Measurements from ENCODE around the gene IFNG-AS1. TPM values are rescaled to one million over a fixed set of nuclear protein-coding genes. Genes with fewer than 3 reads are reported as not detected.

The IFNG-AS1 gene
- total and polyA plus RNA-seq, 7 experiments from 2014 or later, result 0.17 to 2.4 (median 1.5) TPM

GRCh38 chr12:68012712-68013111, 23.5 kb downstream of the IFNG-AS1 start:
- intact Hi-C loops (cut with micrococcal nuclease), result loop anchor here in 1 of 2 donors (1.0 kb wide), 1 partner anchor 31 kb away; no protein-coding TSS in a partner anchor
- DNase-seq, result no peak
- Histone ChIP-seq H3K36me3 (ENCODE audit: control insufficient read depth in 2 of 3, insufficient read depth in 3 of 3, low read length in 3 of 3) (no peaks in the 10 kb centered on the region), H3K9me3 (ENCODE audit: control insufficient read depth in 2 of 3, low read length in 3 of 3) (no peaks in the 10 kb centered on the region), H3K27ac (ENCODE audit: low read depth, low read length) (no peak overlapping the region), H3K4me3 (ENCODE audit: low read length) (no peak overlapping the region), H3K4me1 (ENCODE audit: control insufficient read depth in 2 of 2, insufficient read depth in 2 of 2, low read length in 2 of 2) (peaks cover 0 to 16% of the 10 kb centered on the region in 2 donors), H3K27me3 (ENCODE audit: control insufficient read depth in 2 of 2, insufficient read depth in 2 of 2, low read length in 2 of 2) (no peaks in the 10 kb centered on the region)
- H3K4me1 Mint-ChIP-seq, result peaks cover 0 to 4% (median 0%) of the 10 kb centered on the region in 7 donors
- H3K4me3 Mint-ChIP-seq, result no peak overlapping the region
- ATAC-seq, result no peak
- POLR2A ChIA-PET, result no interaction called here
- H3K27me3 Mint-ChIP-seq, result no peaks in the 10 kb centered on the region
- CTCF ChIA-PET, result interaction anchor here (0.6 kb wide), 1 partner anchor 1480 kb away, joined by 3 read pairs; no protein-coding TSS in a partner anchor
- H3K27ac Mint-ChIP-seq, result no peak overlapping the region
- peaks cover 0 to 5% (median 0%) of the 10 kb centered on the region in 5 donors for H3K36me3 Mint-ChIP-seq
- peaks cover 0 to 9% (median 0%) of the 10 kb centered on the region in 11 donors for H3K9me3 Mint-ChIP-seq

- H3K36me3 Mint-ChIP-seq, result peaks cover 0 to 5% (median 0%) of the 10 kb centered on the region in 5 donors
- no peak overlapping the region for H3K27ac Mint-ChIP-seq
- no peaks in the 10 kb centered on the region for H3K27me3 ChIP-seq (ENCODE audit: control insufficient read depth in 2 of 2, insufficient read depth in 2 of 2, low read length in 2 of 2)
- CTCF ChIA-PET, result interaction anchor here (0.6 kb wide), 1 partner anchor 1481 kb away, joined by 3 read pairs; no protein-coding TSS in a partner anchor
- no peak for DNase-seq
- no peak overlapping the region for H3K4me3 Mint-ChIP-seq
- H3K9me3 Mint-ChIP-seq, result peaks cover 0 to 9% (median 0%) of the 10 kb centered on the region in 11 donors
- H3K27ac ChIP-seq (ENCODE audit: low read depth, low read length), result no peak overlapping the region
- no peaks in the 10 kb centered on the region for H3K27me3 Mint-ChIP-seq
- POLR2A ChIA-PET, result no interaction called here
- no peaks in the 10 kb centered on the region for H3K36me3 ChIP-seq (ENCODE audit: control insufficient read depth in 2 of 3, insufficient read depth in 3 of 3, low read length in 3 of 3)
- H3K9me3 ChIP-seq (ENCODE audit: control insufficient read depth in 2 of 3, low read length in 3 of 3), result no peaks in the 10 kb centered on the region
- intact Hi-C loops (cut with micrococcal nuclease), result no loop called here
- peaks cover 0 to 4% (median 0%) of the 10 kb centered on the region in 7 donors for H3K4me1 Mint-ChIP-seq
- ATAC-seq, result no peak
- H3K4me3 ChIP-seq (ENCODE audit: low read length), result no peak overlapping the region
- H3K4me1 ChIP-seq (ENCODE audit: control insufficient read depth in 2 of 2, insufficient read depth in 2 of 2, low read length in 2 of 2), result peaks cover 0 to 21% of the 10 kb centered on the region in 2 donors
Measured at GRCh38 chr12:68013181-68013580, 23.9 kb downstream of the IFNG-AS1 start.

- Histone ChIP-seq H3K36me3 (ENCODE audit: control insufficient read depth in 2 of 3, insufficient read depth in 3 of 3, low read length in 3 of 3) (no peaks in the 10 kb centered on the region), H3K9me3 (ENCODE audit: control insufficient read depth in 2 of 3, low read length in 3 of 3) (no peaks in the 10 kb centered on the region), H3K4me3 (ENCODE audit: low read length) (no peak overlapping the region), H3K4me1 (ENCODE audit: control insufficient read depth in 2 of 2, insufficient read depth in 2 of 2, low read length in 2 of 2) (peaks cover 0 to 13% of the 10 kb centered on the region in 2 donors), H3K27ac (ENCODE audit: low read depth, low read length) (no peak overlapping the region), H3K27me3 (ENCODE audit: control insufficient read depth in 2 of 2, insufficient read depth in 2 of 2, low read length in 2 of 2) (no peaks in the 10 kb centered on the region)
- CTCF ChIA-PET, result no interaction called here
- Mint-ChIP-seq H3K27ac (no peak overlapping the region), H3K4me3 (no peak overlapping the region), H3K4me1 (peaks cover 0 to 4% (median 0%) of the 10 kb centered on the region in 7 donors), H3K27me3 (no peaks in the 10 kb centered on the region), H3K9me3 (peaks cover 0 to 9% (median 0%) of the 10 kb centered on the region in 11 donors), H3K36me3 (peaks cover 0 to 10% (median 4%) of the 10 kb centered on the region in 5 donors)
- ATAC-seq (no peak), DNase-seq (no peak)
- POLR2A ChIA-PET, result no interaction called here
- intact Hi-C loops (cut with micrococcal nuclease), result no loop called here
Measured at GRCh38 chr12:68016136-68016535, 26.9 kb downstream of the IFNG-AS1 start.

- peaks cover 0 to 12% (median 0%) of the 10 kb centered on the region in 11 donors for H3K9me3 Mint-ChIP-seq
- H3K9me3 ChIP-seq (ENCODE audit: control insufficient read depth in 2 of 3, low read length in 3 of 3), result no peaks in the 10 kb centered on the region
- CTCF ChIA-PET, result no interaction called here
- H3K4me1 Mint-ChIP-seq, result peaks cover 0 to 4% (median 0%) of the 10 kb centered on the region in 7 donors
- no peaks in the 10 kb centered on the region for H3K27me3 ChIP-seq (ENCODE audit: control insufficient read depth in 2 of 2, insufficient read depth in 2 of 2, low read length in 2 of 2)
- H3K36me3 Mint-ChIP-seq, result peaks cover 3 to 10% (median 4%) of the 10 kb centered on the region in 5 donors
- intact Hi-C loops (cut with micrococcal nuclease), result no loop called here
- DNase-seq (no peak), ATAC-seq (no peak)
- H3K4me1 ChIP-seq (ENCODE audit: control insufficient read depth in 2 of 2, insufficient read depth in 2 of 2, low read length in 2 of 2), result peaks cover 0 to 5% of the 10 kb centered on the region in 2 donors
- H3K4me3 ChIP-seq (ENCODE audit: low read length), result no peak overlapping the region
- H3K27ac Mint-ChIP-seq, result no peak overlapping the region
- H3K27me3 Mint-ChIP-seq, result no peaks in the 10 kb centered on the region
- no peak overlapping the region for H3K4me3 Mint-ChIP-seq
- H3K27ac ChIP-seq (ENCODE audit: low read depth, low read length), result no peak overlapping the region
- H3K36me3 ChIP-seq (ENCODE audit: control insufficient read depth in 2 of 3, insufficient read depth in 3 of 3, low read length in 3 of 3), result no peaks in the 10 kb centered on the region
- POLR2A ChIA-PET, result no interaction called here
Measured at GRCh38 chr12:68018315-68018714, 29.1 kb downstream of the IFNG-AS1 start.

- H3K9me3 Mint-ChIP-seq, result peaks cover 0 to 21% (median 0%) of the 10 kb centered on the region in 11 donors
- Histone ChIP-seq H3K4me3 (ENCODE audit: low read length) (no peak overlapping the region), H3K27me3 (ENCODE audit: control insufficient read depth in 2 of 2, insufficient read depth in 2 of 2, low read length in 2 of 2) (no peaks in the 10 kb centered on the region), H3K36me3 (ENCODE audit: control insufficient read depth in 2 of 3, insufficient read depth in 3 of 3, low read length in 3 of 3) (no peaks in the 10 kb centered on the region), H3K4me1 (ENCODE audit: control insufficient read depth in 2 of 2, insufficient read depth in 2 of 2, low read length in 2 of 2) (peaks cover 0 to 5% of the 10 kb centered on the region in 2 donors), H3K9me3 (ENCODE audit: control insufficient read depth in 2 of 3, low read length in 3 of 3) (no peaks in the 10 kb centered on the region), H3K27ac (ENCODE audit: low read depth, low read length) (no peak overlapping the region)
- H3K4me3 Mint-ChIP-seq, result no peak overlapping the region
- intact Hi-C loops (cut with micrococcal nuclease), result no loop called here
- no peak for DNase-seq
- H3K4me1 Mint-ChIP-seq, result no peaks in the 10 kb centered on the region
- ChIA-PET CTCF (no interaction called here), POLR2A (interaction anchor here (0.7 kb wide), 1 partner anchor 24 kb away, joined by 3 read pairs; no protein-coding TSS in a partner anchor)
- H3K27ac Mint-ChIP-seq, result no peak overlapping the region
- H3K27me3 Mint-ChIP-seq, result peaks cover 0 to 4% (median 0%) of the 10 kb centered on the region in 5 donors
- no peak for ATAC-seq
- peaks cover 3 to 10% (median 4%) of the 10 kb centered on the region in 5 donors for H3K36me3 Mint-ChIP-seq
Measured at GRCh38 chr12:68020049-68020448, 30.8 kb downstream of the IFNG-AS1 start.

GRCh38 chr12:68020699-68021098, 31.5 kb downstream of the IFNG-AS1 start:
- DNase-seq, result no peak
- no peak for ATAC-seq
- Histone ChIP-seq H3K27ac (ENCODE audit: low read depth, low read length) (no peak overlapping the region), H3K4me3 (ENCODE audit: low read length) (no peak overlapping the region), H3K27me3 (ENCODE audit: control insufficient read depth in 2 of 2, insufficient read depth in 2 of 2, low read length in 2 of 2) (no peaks in the 10 kb centered on the region), H3K36me3 (ENCODE audit: control insufficient read depth in 2 of 3, insufficient read depth in 3 of 3, low read length in 3 of 3) (no peaks in the 10 kb centered on the region), H3K4me1 (ENCODE audit: control insufficient read depth in 2 of 2, insufficient read depth in 2 of 2, low read length in 2 of 2) (peaks cover 0 to 5% of the 10 kb centered on the region in 2 donors), H3K9me3 (ENCODE audit: control insufficient read depth in 2 of 3, low read length in 3 of 3) (no peaks in the 10 kb centered on the region)
- H3K9me3 Mint-ChIP-seq, result peaks cover 0 to 17% (median 0%) of the 10 kb centered on the region in 11 donors
- H3K4me1 Mint-ChIP-seq, result no peaks in the 10 kb centered on the region
- no peak overlapping the region for H3K4me3 Mint-ChIP-seq
- intact Hi-C loops (cut with micrococcal nuclease), result no loop called here
- CTCF ChIA-PET, result no interaction called here
- POLR2A ChIA-PET, result interaction anchor here (0.7 kb wide), 1 partner anchor 24 kb away, joined by 3 read pairs; no protein-coding TSS in a partner anchor
- H3K36me3 Mint-ChIP-seq, result peaks cover 3 to 10% (median 4%) of the 10 kb centered on the region in 5 donors
- peaks cover 0 to 4% (median 0%) of the 10 kb centered on the region in 5 donors for H3K27me3 Mint-ChIP-seq
- H3K27ac Mint-ChIP-seq, result no peak overlapping the region

GRCh38 chr12:68028647-68029046, 39.4 kb downstream of the IFNG-AS1 start:
- no peak overlapping the region for H3K4me3 Mint-ChIP-seq
- no peaks in the 10 kb centered on the region for H3K9me3 ChIP-seq (ENCODE audit: control insufficient read depth in 2 of 3, low read length in 3 of 3)
- peaks cover 0 to 15% (median 1%) of the 10 kb centered on the region in 11 donors for H3K9me3 Mint-ChIP-seq
- POLR2A ChIA-PET, result no interaction called here
- intact Hi-C loops (cut with micrococcal nuclease), result no loop called here
- H3K36me3 Mint-ChIP-seq, result peaks cover 4 to 17% (median 5%) of the 10 kb centered on the region in 5 donors
- CTCF ChIA-PET, result interaction anchor here (0.6 to 1.5 kb wide), 2 partner anchors 10 to 566 kb away, joined by 3 read pairs; no protein-coding TSS in a partner anchor
- ATAC-seq, result no peak
- DNase-seq, result no peak
- H3K36me3 ChIP-seq (ENCODE audit: control insufficient read depth in 2 of 3, insufficient read depth in 3 of 3, low read length in 3 of 3), result no peaks in the 10 kb centered on the region
- H3K27me3 Mint-ChIP-seq, result peaks cover 0 to under 1% (median 0%) of the 10 kb centered on the region in 5 donors
- peaks cover 0 to 6% of the 10 kb centered on the region in 2 donors for H3K4me1 ChIP-seq (ENCODE audit: control insufficient read depth in 2 of 2, insufficient read depth in 2 of 2, low read length in 2 of 2)
- H3K27me3 ChIP-seq (ENCODE audit: control insufficient read depth in 2 of 2, insufficient read depth in 2 of 2, low read length in 2 of 2), result no peaks in the 10 kb centered on the region
- no peak overlapping the region for H3K4me3 ChIP-seq (ENCODE audit: low read length)
- peaks cover 10 to 16% (median 14%) of the 10 kb centered on the region in 7 donors for H3K4me1 Mint-ChIP-seq
- no peak overlapping the region for H3K27ac ChIP-seq (ENCODE audit: low read depth, low read length)
- H3K27ac Mint-ChIP-seq, result no peak overlapping the region
